ENCODE data around the gene GRAMD2B.
A peak's percentile ranks its signal among the peaks of the same experiment; 100 is the strongest.

GRAMD2B gene

GRCh38 chr5:126384985-126385384 is 38.2 kb upstream of the GRAMD2B start:
- H3K4me3 ChIP-seq (ENCODE audit: low read length), result no peak overlapping the region
- peak; percentile 70 for DNase-seq (ENCODE audit: low read depth)
- no peak for TF ChIP-seq CTCF (IDR thresholded peaks at IDR 0.05; ENCODE audit: insufficient read depth, low read depth, low read length, missing control alignments)

DNA sequence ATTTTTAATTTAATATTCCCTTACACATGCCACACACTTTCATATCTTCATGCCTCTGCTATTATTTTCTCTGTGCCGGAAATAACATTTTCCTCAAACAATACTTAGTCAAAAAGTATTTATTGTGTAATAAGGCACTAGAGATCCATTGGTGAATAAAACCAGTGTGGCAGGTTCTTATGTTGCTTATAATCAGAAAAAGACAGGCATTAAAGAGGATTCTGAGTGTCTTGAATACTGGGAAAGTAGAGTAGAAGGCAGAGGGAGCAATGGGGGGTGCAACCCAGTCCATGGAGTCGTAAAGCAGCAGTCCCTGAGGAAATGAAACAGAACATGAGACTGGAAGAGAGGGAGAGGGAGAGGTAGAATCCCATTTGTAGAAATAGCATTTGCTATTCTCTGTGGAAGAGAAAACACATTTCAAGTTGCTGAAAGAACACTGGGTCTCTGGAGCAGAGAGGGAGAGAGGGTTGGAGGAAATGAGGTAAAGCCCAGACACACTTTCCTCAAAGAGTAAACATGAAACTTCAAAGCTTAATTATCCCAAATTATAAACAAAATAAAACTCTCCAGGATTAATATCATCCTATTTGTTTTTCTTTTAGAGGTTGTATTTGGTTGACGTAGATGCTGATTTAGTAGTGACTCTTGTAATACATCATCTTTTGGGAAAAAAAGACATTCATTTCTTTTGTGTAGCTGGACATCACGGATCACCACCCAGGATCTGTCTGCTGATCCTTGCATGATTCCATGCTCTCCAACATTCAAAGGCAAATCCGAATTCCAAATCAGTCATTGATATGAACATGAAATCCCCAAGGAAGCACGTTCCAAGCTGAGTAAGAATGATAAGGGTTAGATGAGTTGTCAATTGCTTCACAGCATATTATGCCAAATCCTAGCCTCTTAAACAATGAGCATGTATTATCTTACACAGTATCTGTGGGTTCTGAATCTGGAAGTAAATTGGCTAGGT is 37.4 kb upstream of the GRAMD2B start:
- TF ChIP-seq CTCF (IDR thresholded peaks at IDR 0.05; ENCODE audit: insufficient read depth, low read depth, low read length, missing control alignments), result no peak
- DNase-seq (ENCODE audit: low read depth), result peak; percentile 69
- no peak overlapping the region for H3K4me3 ChIP-seq (ENCODE audit: low read length)

DNA sequence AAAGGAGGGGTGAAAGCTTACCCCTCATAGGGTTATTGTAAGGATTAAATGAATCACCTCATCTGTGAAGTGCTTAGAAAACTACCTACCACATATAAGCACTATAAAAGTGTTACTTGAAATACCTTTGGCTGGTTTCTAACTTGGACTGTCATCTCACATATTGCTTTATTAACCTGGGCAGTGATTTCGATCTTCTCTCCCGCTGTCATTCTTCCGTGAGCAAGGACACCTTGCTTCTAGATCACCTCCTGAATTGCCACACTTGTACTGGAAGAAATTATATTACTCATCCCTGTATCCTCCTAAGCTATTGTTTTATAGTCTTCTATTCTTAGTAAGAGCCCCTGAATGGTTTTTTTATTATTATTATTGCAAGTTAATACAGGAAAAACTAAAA is 34.0 kb upstream of the GRAMD2B start:
- TF ChIP-seq CTCF (IDR thresholded peaks at IDR 0.05; ENCODE audit: insufficient read depth, low read depth, low read length, missing control alignments), result no peak
- DNase-seq (ENCODE audit: low read depth), result no peak
- no peak overlapping the region for H3K4me3 ChIP-seq (ENCODE audit: low read length)

- no peak for TF ChIP-seq CTCF (IDR thresholded peaks at IDR 0.05; ENCODE audit: insufficient read depth, low read depth, low read length, missing control alignments)
Measured at GRCh38 chr5:126390051-126390450, 33.2 kb upstream of the GRAMD2B start.

DNA sequence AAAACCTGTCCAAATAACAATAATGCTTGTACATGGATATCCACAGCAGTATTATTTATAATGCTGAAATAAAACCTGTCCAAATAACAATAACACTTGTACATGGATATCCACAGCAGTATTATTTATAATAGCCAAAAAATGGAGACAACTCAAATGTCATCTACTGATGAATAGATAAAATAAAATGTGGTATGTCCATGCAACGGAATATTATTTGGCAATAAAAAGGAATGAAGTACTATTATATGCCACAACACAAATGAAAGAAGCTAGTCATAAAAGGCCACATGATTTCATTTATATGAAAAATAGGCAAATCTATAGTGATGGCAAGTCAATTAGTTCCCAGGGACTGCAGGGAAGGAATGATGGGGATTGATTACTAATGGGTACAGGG is 31.8 kb upstream of the GRAMD2B start:
- no peak for TF ChIP-seq CTCF (IDR thresholded peaks at IDR 0.05; ENCODE audit: insufficient read depth, low read depth, low read length, missing control alignments)
- H3K4me3 ChIP-seq (ENCODE audit: low read length), result no peak overlapping the region
- DNase-seq (ENCODE audit: low read depth), result no peak

More at GRCh38 chr5:126390051-126390450, 33.2 kb upstream of the GRAMD2B start:
- no peak for DNase-seq (ENCODE audit: low read depth)
- no peak overlapping the region for H3K4me3 ChIP-seq (ENCODE audit: low read length)

DNA sequence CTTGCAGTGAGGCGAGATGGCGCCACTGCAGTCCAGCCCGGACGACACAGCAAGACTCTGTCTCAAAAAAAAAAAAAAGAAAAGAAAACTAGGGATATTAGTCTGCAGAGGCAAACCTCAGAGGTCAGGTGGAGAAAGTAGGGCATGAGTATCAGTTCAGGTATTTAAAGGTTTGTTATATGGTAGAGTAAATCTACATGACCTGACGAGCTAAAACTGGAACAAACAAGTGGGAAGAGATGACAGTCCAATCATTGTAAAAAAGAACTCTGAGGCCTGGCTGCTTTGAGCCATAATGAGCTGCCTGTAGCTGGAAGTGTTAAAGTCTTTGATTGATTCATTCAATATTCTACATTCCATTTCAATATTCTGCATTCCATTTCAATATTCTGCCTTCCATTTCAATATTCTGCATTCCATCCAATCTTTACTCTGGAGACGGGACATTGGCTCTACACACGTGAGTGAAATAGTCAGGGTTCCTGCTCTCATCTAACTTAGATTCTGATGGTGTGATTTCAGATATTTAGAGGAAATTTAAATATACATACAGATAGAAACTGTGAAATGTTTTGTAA is 28.9 kb upstream of the GRAMD2B start:
- peak; percentile 79 for DNase-seq (ENCODE audit: low read depth)
- no peak overlapping the region for H3K4me3 ChIP-seq (ENCODE audit: low read length)

More for the DNA sequence above, 28.9 kb upstream of the GRAMD2B start:
- TF ChIP-seq CTCF (IDR thresholded peaks at IDR 0.05; ENCODE audit: insufficient read depth, low read depth, low read length, missing control alignments), result no peak
